GM21367 (cell line): ENCODE data around the gene MEIS1.
"Not testable (repeated sequence)": the region's sequence is repeated elsewhere in the genome, so short reads cannot be mapped to it uniquely, and the experiment has no call there.

Experiments used
- ATAC-seq: cut with Tn5 transposase; IDR thresholded peaks from one replicate; pipeline ENCODE4 v1.9.1; 2021; ENCODE audit not compliant: unreplicated experiment

The MEIS1 gene

DNA sequence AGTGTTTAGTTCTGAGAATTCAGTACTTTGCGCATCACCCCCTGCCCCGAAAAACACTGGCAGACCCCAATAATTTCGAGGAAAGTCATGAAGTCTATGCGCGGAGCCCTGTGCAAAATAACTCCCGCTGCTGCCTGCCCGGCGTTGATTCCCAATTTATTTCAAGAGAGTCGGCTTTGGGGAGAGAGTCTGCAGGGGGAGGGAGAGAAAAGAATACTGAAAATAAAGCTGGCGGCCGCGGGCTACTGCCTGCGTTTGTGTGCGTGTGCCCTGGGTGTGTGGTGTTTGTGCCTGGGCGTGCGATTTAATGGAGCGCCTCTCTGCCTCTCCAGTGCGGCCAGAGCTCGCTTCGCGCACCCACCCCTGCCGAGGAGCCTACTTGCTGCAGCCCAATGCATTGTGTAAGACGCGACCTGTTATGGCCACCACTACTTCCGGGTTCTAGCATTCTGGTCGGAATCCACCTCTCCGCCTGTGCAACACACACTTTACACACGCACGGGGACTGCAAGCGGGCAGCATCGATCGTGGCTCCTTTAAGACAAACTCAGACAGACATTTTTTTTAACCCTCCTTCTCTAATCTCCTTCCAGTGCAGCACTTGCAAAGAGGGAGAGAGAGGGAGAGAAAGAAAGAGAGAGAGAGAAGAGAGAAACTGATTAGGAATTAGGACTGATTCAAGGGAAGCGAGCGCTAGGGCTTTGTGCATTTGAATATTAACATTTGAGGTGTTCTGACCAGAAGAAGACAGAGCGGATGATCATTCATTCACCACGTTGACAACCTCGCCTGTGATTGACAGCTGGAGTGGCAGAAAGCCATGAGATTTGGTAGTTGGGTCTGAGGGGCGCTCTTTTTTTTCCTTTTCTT, at the start of gene MEIS1:
MEIS1 (plus strand) TSS at position 447 of the 870 bp plus-strand sequence. CDS start 732 bp downstream, outside the sequence.
- ATAC-seq = peak; percentile 68

DNA sequence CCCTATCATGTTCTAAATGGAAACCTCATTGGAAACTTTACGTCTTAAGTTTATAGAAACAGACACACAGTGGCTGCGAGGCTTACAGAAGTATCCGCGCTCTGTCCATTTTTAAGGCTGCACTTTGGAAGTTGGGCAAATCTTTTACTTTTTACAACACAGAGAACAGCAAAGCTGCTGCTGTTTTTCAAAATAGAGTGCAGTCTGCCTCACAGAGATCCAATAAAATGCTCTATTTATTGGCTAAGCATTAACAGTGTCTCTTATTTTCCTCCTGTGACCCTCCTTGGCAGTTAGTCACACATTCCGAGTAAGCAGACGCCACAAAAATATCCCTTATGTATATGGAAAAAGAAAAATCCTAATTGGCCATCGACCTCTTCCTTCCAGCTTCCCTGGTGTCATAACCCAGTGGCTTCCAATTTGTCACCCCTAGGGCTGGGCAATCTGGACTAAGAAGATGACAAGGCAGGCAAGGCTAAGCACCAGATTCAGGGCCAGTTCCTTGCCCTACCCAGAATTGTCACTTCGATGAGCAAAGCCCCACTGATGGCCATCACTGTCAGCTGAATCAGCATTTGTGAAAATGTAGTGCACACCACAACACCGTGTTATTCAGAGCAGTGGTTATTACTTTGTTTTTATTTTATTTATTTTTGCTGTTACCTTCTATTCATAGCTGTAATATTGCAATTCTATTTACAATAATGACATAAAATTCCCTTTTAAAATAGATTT, 47.7 kb upstream of the MEIS1 start:
- ATAC-seq = no peak

DNA sequence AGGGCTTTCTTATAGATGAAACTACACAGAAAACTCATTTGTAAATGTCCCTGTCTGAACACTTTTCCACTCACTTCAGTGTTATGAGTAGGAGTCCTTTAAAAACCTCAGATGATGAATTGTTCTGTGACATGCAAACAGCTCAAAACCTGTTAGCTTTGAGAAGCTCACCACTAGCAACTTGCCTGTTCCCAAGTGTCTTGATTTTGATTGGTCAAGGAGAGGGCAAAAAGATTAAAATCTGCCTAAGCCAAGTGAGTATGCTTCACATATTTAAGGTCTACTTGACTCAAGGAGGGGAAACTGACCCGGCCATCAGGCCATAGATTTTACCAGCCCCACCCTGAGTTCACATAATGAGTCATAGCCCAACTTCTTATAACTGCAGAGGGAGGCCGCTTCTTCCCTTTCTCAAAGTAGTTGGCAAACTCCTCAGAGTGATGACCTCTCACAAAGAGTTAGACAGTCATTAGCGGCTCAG, 45.2 kb upstream of the MEIS1 start:
- no peak for ATAC-seq

DNA sequence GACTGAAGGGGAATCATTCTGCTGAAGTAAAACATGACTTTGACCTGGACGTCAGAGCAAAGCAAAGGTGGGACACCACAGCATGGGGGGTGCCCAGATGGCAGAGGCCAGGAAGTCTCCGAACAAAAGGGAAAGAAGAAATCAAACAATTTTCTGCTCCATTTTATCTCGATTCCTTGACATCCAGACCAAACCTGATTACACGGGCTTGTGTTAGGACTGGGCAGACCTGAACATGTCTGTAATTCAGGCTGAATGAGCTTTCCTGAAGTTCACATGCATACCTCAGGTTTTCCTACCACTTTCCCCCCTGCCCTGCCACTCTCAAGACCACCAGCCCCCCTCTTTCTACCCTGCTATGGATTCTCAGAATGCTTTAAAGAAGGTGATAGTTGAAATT, 44.8 kb upstream of the MEIS1 start:
- ATAC-seq = no peak

DNA sequence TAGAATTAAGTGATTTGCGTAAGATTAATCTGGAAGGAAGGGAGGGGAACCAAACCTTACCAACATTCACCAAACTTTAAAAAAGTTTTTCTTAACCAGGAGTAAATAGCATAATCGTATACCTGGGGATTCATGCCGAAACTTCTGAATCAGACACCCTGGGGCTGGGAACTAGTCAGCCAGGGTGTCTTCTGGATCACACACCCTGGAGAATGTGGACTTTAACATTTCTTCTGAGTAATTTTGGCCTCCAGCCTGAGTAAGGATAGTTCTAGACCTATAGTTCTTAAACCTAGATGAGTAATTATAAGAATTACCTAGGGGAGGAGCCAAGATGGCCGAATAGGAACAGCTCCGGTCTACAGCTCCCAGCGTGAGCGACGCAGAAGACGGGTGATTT, 44.1 kb upstream of the MEIS1 start:
- no peak for ATAC-seq

DNA sequence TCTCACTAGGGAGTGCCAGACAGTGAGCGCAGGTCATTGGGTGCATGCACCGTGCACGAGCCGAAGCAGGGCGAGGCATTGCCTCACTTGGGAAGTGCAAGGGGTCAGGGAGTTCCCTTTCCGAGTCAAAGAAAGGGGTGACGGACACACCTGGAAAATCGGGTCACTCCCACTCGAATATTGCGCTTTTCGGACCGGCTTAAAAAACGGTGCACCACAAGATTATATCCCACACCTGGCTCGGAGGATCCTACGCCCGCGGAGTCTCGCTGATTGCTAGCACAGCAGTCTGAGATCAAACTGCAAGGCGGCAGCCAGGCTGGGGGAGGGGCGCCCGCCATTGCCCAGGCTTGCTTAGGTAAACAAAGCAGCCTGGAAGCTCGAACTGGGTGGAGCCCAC, 43.7 kb upstream of the MEIS1 start:
- not testable (repeated sequence) for ATAC-seq

DNA sequence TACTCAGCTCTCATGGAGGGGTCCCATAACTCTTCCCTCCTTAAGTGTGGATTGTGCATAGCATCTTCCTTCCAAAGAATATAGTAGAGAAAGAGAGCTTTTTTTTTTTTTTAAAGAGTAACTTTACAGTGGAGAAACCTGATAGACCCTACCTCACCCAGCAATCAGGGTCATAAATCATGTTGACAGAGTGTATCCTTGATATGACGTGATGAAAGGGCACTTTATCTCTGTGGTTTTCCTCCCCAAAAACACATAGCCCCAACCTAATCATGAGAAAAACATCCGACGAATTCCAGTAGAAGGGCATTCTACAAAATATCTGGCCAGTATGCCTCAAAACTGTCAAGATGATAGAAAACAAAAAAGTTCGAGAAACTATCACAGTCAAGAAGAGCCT, 29.5 kb upstream of the MEIS1 start:
- no peak for ATAC-seq

DNA sequence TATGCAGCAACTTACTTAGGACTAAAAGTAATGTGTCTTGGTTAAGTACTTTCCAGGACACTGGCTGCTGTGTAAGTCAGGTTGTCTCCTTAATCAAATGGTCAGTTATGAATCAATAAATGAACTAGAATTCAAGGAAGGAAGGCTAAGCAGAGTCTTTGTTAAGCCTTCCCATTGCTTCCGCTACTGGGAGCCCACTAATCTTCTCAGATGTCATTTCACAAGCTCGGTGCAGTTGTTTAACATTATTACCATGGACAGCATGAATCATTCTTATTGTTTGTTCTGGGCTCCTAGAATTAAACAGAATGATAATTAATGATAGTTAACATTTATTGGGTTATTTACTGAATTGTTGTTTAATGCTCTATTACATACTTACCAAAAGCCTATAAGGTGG, 26.0 kb upstream of the MEIS1 start:
- no peak for ATAC-seq

DNA sequence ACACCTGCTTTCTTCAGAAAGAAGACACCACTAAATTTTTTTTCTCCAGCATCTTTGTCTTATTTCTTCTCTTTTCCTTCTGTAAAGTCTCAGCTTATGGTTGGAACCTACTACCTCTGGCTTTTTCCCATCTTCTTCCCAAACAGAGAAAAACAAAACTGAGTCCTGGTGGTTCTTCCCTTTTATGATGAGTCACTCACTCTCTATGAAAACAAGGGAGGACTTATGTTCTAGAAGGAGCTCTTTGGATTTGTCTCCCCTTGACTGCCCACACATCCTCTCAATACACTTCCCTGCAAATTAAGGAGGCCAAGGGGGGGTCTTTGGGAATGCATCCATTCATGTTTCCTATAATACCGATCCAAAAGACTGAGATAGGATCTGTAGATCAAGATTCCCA, 22.1 kb upstream of the MEIS1 start:
- ATAC-seq = no peak

DNA sequence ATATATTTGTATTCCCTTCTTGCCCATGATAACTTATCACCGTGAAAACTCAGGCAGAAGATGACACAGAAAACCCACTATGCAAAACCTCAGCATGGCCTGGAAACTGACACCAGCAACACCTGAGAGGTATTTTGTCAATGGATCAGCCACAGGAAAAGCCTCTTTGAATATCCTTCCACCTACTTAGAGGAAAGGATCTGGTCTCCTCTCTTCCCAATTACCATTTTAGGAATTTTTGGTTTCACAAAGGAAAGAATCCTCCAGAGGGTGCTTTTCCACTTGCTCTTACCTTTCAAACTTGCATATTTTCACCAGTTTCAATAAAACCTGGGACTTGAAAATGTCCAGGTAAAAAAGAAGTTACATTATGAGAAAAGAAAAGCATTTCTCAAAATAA, 20.0 kb upstream of the MEIS1 start:
- no peak for ATAC-seq

DNA sequence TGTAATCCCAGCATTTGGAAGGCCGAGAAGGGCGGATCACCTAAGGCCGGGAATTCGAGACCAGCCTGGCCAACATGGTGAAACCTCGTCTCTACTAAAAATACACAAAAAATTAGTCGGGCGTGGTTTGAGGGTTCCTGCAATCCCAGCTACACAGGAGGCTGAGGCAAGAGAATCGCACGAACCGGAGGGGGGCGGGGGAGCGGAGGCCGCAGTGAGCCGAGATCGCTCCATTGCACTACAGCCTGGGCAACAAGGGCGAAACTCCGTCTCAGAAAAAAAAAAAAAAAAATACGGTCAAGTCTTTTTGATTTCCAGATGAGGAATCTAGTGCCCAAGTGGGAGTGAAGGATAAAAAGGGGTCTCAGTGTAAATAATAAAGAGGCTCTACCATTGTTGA, 16.5 kb upstream of the MEIS1 start:
- no peak for ATAC-seq

DNA sequence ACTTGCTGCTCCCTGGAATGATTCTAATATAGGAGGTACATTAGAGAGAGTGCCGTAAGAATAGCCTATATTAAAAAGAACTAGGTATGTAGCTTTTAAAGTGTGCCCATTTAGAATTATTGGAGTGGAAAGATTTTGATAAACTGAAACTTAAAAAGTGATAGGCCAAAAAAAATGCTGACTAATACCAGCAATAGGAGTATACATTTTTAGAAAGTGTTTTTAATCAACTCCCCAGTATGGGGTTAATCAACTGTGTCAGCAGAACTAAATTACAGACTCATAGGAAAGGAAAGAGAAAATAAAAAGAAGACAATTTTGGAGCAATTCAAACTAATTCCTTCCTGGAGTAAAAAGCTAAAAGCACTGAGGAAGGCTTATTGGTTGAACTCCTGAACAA, 13.3 kb upstream of the MEIS1 start:
- ATAC-seq = no peak

DNA sequence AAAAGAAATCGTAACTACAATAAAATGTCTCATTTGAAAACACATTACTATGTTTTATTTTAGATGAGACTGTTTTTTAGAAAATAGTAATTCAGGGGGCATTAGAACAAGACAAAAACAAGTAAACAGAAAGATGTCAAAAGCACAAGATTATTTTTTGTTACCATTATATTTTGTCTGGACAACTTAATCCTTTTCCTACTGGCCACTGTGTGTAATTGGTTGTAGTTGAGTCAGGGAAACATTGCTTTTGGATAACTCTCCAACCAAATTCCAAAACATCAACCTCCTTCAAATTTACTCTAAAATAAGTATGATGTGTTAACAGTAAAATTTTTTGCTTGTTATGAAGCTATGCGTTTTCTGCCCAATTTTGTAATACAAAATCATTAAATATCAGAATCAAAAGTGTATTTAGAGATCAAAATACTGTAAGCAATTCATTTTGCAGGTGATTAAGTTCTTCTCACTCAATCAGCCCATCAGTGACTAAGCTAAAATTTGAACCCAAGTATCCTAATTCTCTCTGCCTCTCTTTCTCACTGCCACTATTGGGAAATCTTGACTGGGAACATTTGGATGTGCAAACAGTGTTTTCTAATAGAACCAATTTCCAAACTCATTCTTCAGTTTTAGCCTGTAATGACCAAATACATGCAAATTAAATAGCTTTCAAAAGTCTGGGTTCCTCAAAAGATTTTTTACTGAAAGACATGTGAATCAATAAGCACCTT, 11.4 kb upstream of the MEIS1 start:
- ATAC-seq = no peak

DNA sequence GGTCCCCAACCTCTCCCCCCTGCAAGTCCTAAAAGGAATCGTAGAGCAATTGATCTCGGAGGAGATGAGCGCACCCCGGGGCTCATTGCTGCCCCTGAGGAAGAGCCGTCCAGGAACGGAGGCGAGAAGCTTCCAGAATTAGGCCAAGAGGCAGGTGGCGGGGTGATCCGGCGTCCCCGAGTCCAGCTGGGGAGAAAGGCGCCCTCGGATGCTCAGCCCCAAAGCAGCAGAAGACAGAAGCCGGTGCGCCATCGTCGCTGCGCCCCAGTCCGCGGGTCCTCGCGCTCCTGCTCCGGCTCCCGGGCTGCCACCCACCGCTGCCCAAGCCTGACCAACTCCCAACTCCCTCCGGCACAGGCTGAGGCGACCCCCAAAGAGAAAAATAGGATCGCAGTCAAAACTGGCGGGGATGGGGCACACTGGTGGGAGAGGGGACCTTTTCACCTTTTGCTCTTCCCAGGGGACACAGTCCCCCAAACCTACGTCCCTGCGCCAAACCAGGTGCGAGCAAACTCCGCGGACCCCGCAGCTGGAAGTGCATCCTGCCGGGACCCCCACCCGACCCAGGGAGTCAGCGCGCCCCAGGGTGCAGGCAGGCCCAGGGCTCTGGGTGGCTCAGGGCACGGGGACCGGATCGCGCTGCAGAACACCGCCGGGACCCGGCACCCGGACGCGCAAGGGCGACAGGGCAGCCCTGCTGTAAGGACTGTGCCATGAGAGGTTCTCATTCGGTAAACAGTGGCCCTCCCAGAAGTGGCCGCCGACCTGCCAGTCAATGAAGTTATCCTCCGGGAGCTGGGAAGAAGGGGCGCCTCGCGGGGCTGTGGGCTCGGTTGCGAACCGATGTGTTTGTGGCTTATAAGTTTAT, 8.4 kb upstream of the MEIS1 start:
- ATAC-seq = no peak

DNA sequence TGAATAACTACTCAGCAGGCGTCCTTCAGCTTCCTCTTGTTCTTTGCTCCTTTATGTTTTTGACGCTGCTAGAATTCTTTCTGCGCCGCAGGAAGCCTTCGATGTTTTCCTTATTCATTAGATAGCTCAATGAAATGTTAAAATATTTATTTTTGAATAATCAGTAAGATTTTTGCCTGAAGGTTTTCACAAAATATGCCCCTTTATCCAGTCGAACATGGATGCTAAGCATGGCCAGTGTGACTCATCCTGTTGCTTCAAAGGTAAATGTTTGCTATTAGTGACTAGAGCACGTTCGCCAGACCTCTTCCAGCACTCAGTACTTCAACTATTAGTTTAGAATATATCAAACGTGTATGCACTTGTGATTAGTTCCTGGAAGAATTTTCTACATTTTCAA, 7.6 kb upstream of the MEIS1 start:
- ATAC-seq = no peak

DNA sequence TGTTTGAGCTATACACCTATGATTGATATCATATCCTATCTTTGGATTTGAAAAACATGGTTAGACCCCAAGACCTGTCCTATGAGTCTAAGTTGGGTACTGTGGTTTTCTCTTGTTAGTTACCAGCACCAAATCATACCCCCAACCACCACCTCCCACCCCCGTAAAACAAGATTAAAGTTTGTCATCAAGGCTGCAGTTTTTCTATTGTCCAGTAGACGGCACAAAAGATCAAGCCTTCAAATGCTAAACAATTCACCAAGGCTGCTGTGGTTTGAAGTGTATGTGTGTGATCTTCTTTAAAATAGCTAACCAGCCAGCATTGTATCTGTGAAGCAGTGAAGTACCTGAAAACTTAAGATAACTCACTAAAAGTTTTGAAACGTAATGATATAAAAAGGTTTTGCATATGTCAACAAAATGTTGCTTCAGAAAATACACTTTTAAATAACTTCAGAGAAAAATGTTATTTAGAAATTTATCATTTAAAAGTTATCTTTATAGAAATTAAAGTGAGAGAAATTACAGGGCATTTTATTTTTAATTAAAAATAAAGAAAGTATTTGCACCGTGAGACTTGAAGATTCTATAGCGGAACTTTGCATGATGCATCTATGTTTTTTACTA, 5.8 kb upstream of the MEIS1 start:
- no peak for ATAC-seq

DNA sequence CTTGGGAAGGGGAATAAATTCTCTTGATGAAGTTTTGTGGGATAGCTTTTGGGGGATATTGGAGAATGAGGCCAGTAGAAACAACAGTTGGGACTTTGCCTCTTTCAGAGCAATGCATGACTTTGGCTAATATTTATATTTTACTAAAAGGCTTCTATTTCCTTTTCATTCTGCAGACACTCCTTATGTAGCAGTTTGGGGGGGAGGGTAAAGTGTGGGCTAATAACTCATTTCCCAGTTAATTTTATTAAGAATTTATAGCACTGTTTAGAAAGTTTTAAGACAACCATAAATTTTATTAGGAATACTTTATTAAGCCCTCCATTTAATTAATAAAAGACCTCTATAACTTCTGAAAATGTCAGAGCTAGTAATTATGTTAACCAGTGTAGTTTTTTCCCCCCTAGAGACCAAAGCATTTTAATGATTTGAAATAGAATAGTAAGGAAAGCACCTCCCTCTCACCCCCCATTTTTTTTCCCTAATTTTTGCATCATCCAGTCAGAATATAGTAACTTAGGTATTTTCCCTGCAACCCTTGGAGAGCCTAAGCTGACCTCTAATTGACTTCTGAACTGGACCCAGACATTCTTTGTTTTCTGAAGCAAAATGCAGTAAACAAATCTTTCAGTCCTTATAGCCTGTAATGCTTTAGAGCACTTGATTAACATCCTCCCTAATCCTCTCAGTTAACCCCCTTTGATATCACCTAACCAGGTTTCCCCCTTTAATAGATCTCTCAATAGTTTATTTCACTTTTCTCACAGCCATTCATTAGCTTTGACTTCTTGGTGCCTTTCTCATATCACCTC, 5.0 kb upstream of the MEIS1 start:
- ATAC-seq = no peak

DNA sequence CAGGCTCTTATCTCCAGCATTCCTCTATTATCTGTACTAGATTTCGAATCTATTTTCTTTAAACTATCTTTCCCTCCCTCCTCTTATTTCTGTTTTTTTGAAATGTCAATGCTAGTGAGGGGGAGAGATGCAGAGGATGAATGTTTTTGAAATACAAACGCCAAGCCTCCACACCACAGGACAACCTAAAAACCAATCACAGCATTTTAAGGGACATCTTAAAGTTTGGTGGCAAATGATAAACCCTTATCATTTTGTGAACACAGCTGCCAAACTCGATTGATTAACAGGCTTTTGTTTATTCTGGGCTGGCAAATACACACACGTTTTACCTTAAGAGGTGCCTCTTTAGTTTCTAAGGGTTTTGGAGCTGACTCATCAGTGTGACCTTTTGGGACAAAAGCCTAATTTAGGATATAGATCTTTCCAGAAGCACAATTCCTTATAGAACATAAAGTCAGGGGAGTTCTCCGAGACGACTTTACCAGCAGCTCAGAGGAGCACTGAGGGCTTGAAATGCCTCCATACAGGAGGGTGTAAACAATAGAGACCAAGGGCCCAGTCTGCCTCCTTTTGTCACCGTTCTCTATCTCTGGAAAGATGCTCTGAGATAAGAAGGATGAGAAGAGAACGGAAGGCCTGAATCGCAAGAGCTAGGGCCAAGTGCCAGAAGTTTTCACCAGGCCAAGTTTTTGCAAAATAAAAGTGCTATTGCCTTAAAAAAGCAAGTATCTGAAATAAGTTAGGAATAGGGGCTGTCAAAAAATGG, 4.2 kb upstream of the MEIS1 start:
- no peak for ATAC-seq

DNA sequence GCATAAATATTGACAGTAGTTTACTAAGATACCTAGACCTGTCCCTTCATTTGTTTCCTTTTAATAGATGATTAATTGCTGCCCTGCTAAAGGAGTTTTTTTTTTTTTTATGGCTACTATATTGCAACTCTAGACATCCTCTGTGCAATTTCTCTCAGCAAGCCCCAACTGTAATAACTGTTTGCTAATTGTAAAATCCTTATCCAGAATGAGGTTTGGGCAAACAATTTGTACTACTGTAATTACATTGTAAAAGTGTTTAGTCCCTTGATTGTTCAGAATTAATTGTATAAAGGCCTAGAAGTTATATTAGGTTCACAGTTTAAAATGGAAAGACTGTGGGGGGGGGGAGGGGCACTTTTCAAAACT, 3.7 kb upstream of the MEIS1 start:
- no peak for ATAC-seq
